Upper lobe of left lung (tissue), 6 donors: Measurements from ENCODE around the gene TBC1D19. TPM values are rescaled to one million over a fixed set of nuclear protein-coding genes. Genes with fewer than 3 reads are reported as not detected.
"Not testable (repeated sequence)": the region's sequence is repeated elsewhere in the genome, so short reads cannot be mapped to it uniquely, and the experiment has no call there.

ENCODE experiments used
- ATAC-seq, 2 donors: fragments of 200-7000 bp; cut with Tn5 transposase; one replicate each; pipeline ENCODE4 v1.9.1; 2022; ENCODE audit warnings: mild to moderate bottlenecking in 2 of 2, moderate library complexity in 2 of 2; ENCODE audit not compliant: low FRiP score in 2 of 2
- DNase-seq, 2 donors: peaks; one replicate each; pipeline ENCODE4 v3.0.0-alpha.2; 2019 to 2020
- H3K27ac ChIP-seq, 4 donors: fragments of 200-600 bp; sonication (generic); one replicate each; pipeline ENCODE4 v1.5.1; 2016 to 2019
- H3K27me3 ChIP-seq, 4 donors: fragments of 200-600 bp; sonication (generic); one replicate each; pipeline ENCODE4 v1.5.1; 2017 to 2019
- H3K36me3 ChIP-seq, 4 donors: fragments of 200-600 bp; sonication (generic); one replicate each; pipeline ENCODE4 v1.5.1; 2016 to 2019
- H3K4me1 ChIP-seq, 4 donors: fragments of 200-600 bp; sonication (generic); one replicate each; pipeline ENCODE4 v1.5.1; 2018 to 2019
- H3K4me3 ChIP-seq, 4 donors: fragments of 200-600 bp; sonication (generic); one replicate each; pipeline ENCODE4 v1.5.1; 2017 to 2019; ENCODE audit warnings: mild to moderate bottlenecking in 2 of 4, moderate library complexity in 1 of 4
- H3K9me3 ChIP-seq, 4 donors: fragments of 200-600 bp; sonication (generic); one replicate each; pipeline ENCODE4 v1.5.1; 2018 to 2019
- CTCF ChIP-seq, 6 experiments: fragments of 450-650 bp in 4 of 6; fragments of 200-600 bp in 2 of 6; sonication (generic) in 2 of 6; IDR thresholded peaks; one replicate each; pipeline ENCODE4 v1.5.1; 2016 to 2019; ENCODE audit warnings: antibody characterized with exemption in 6 of 6
- EP300 ChIP-seq, 4 donors: sonication (generic); formaldehyde crosslinking; IDR thresholded peaks; one replicate each; pipeline ENCODE4 v1.5.1; 2017; ENCODE audit warnings: antibody characterized with exemption in 4 of 4, control low read depth in 2 of 4
- POLR2A ChIP-seq, 4 donors: fragments of 450-650 bp; IDR thresholded peaks; one replicate each; pipeline ENCODE4 v1.5.1; 2016 to 2017; ENCODE audit warnings: antibody characterized with exemption in 4 of 4, mild to moderate bottlenecking in 2 of 4
- POLR2AphosphoS5 ChIP-seq, 2 donors: sonication (generic); formaldehyde crosslinking; IDR thresholded peaks; one replicate each; pipeline ENCODE4 v1.5.1; 2017; ENCODE audit warnings: antibody characterized with exemption in 2 of 2
- WGBS, 2 donors: methylation state at CpG; one replicate each; pipeline ENCODE4 v1.1.5; 2017 to 2018; 5-methylcytosine and 5-hydroxymethylcytosine counted together
- total RNA-seq, 6 donors: library from RNA; depleted of rRNA in 4 of 6; stranded (reverse); fragments of >200 nt in 4 of 6; gene quantifications; one replicate each; pipeline versions ENCODE4 v1.1.0 to v1.2.1, GENCODE V29; 2016 to 2021
- donor health status: DM: no; HTN: no; CAD: no; lungs with moderate emphysema.
- donor health status: DM: no; HTN: yes; CAD: no; lungs with severe emphysema.

The TBC1D19 gene
- total RNA-seq, 6 donors from 2014 or later, result 6.8 to 35.6 (median 11.8) TPM

GRCh38 chr4:26634237-26634636, 50.4 kb downstream of the TBC1D19 start:
- H3K4me3 ChIP-seq, result no peak overlapping the region
- no peaks in the 10 kb centered on the region for H3K9me3 ChIP-seq
- no peaks in the 10 kb centered on the region for H3K27me3 ChIP-seq
- DNase-seq (no peak), ATAC-seq (no peak)
- no peaks in the 10 kb centered on the region for H3K4me1 ChIP-seq
- no peak overlapping the region for H3K27ac ChIP-seq
- 95 to 98% methylated on average over 2 of the region's 2 CpGs for WGBS, 2 donors
- TF ChIP-seq POLR2AphosphoS5 (IDR thresholded peaks at IDR 0.05) (no peak), EP300 (IDR thresholded peaks at IDR 0.05) (no peak), POLR2A (IDR thresholded peaks at IDR 0.05) (no peak), CTCF (IDR thresholded peaks at IDR 0.05) (no peak)
- H3K36me3 ChIP-seq, result peaks cover 0 to 18% (median 0%) of the 10 kb centered on the region in 4 donors

- Histone ChIP-seq H3K9me3 (no peaks in the 10 kb centered on the region), H3K27me3 (no peaks in the 10 kb centered on the region), H3K36me3 (peaks cover 0 to 29% (median 0%) of the 10 kb centered on the region in 4 donors), H3K4me3 (no peak overlapping the region), H3K4me1 (no peaks in the 10 kb centered on the region), H3K27ac (no peak overlapping the region)
- DNase-seq (no peak), ATAC-seq (no peak)
- TF ChIP-seq POLR2A (IDR thresholded peaks at IDR 0.05) (no peak), POLR2AphosphoS5 (IDR thresholded peaks at IDR 0.05) (no peak), CTCF (IDR thresholded peaks at IDR 0.05) (no peak), EP300 (IDR thresholded peaks at IDR 0.05) (no peak)
Measured at GRCh38 chr4:26636458-26636857, 52.6 kb downstream of the TBC1D19 start.

GRCh38 chr4:26640639-26641038, 56.8 kb downstream of the TBC1D19 start:
- ATAC-seq, H3K4me1 ChIP-seq, H3K27ac ChIP-seq, DNase-seq, H3K4me3 ChIP-seq, H3K27me3 ChIP-seq, H3K9me3 ChIP-seq: not testable (repeated sequence)
- 92 to 96% methylated on average over 7 to 8 of the region's 8 CpGs for WGBS, 2 donors
- H3K36me3 ChIP-seq, result peaks cover 0 to 26% (median 0%) of the 10 kb centered on the region in 4 donors

GRCh38 chr4:26647523-26648224, 63.8 kb downstream of the TBC1D19 start:
- Histone ChIP-seq H3K4me3 (no peak overlapping the region), H3K36me3 (no peaks in the 10 kb centered on the region), H3K9me3 (no peaks in the 10 kb centered on the region), H3K4me1 (no peaks in the 10 kb centered on the region), H3K27ac (no peak overlapping the region), H3K27me3 (no peaks in the 10 kb centered on the region)
- DNase-seq (no peak), ATAC-seq (no peak)
- TF ChIP-seq POLR2A (IDR thresholded peaks at IDR 0.05) (no peak), POLR2AphosphoS5 (IDR thresholded peaks at IDR 0.05) (no peak)
- 94 to 98% methylated on average over 2 of the region's 2 CpGs for WGBS, 2 donors

GRCh38 chr4:26648260-26648659, 64.4 kb downstream of the TBC1D19 start:
- H3K4me1 ChIP-seq, result no peaks in the 10 kb centered on the region
- DNase-seq, result no peak
- no peaks in the 10 kb centered on the region for H3K36me3 ChIP-seq
- TF ChIP-seq POLR2A (IDR thresholded peaks at IDR 0.05), result no peak
- TF ChIP-seq POLR2AphosphoS5 (IDR thresholded peaks at IDR 0.05), result no peak
- TF ChIP-seq EP300 (IDR thresholded peaks at IDR 0.05), result no peak
- TF ChIP-seq CTCF (IDR thresholded peaks at IDR 0.05), result no peak
- no peaks in the 10 kb centered on the region for H3K27me3 ChIP-seq
- H3K4me3 ChIP-seq, result no peak overlapping the region
- no peaks in the 10 kb centered on the region for H3K9me3 ChIP-seq
- ATAC-seq, result no peak
- H3K27ac ChIP-seq, result no peak overlapping the region
- 75 to 79% methylated on average over 1 of the region's 1 CpG for WGBS, 2 donors

GRCh38 chr4:26660261-26660660, 76.4 kb downstream of the TBC1D19 start:
- no peak overlapping the region for H3K27ac ChIP-seq
- H3K4me1 ChIP-seq, result no peaks in the 10 kb centered on the region
- no peak for TF ChIP-seq POLR2A (IDR thresholded peaks at IDR 0.05)
- no peak for TF ChIP-seq POLR2AphosphoS5 (IDR thresholded peaks at IDR 0.05)
- no peak for TF ChIP-seq CTCF (IDR thresholded peaks at IDR 0.05)
- TF ChIP-seq EP300 (IDR thresholded peaks at IDR 0.05), result no peak
- 92 to 98% methylated on average over 3 of the region's 3 CpGs for WGBS, 2 donors
- H3K9me3 ChIP-seq, result peaks cover 0 to 5% (median 0%) of the 10 kb centered on the region in 4 donors
- peaks cover 0 to 7% (median 0%) of the 10 kb centered on the region in 4 donors for H3K36me3 ChIP-seq
- ATAC-seq (no peak), DNase-seq (no peak)
- H3K4me3 ChIP-seq, result no peak overlapping the region
- no peaks in the 10 kb centered on the region for H3K27me3 ChIP-seq
